PC-3 (cell line): Measurements from ENCODE around the gene UBE4A. TPM values are rescaled to one million over a fixed set of nuclear protein-coding genes. Genes with fewer than 3 reads are reported as not detected.
A peak's percentile ranks its signal among the peaks of the same experiment; 100 is the strongest.

Experiments
- ATAC-seq: fragments of 200-7000 bp; cut with Tn5 transposase; 2 replicates; pipeline ENCODE4 v1.9.1; 2020; ENCODE audit warnings: mild to moderate bottlenecking, moderate library complexity
- BruUV-seq: library from RNA; stranded (reverse); fragments of 400-500 nt; replicated peaks from 2 replicates; lab custom pipeline; 2021; lab: Mats Ljungman, UMichigan
- CTCF ChIA-PET: fragments of 300-600 bp; sonication (Branson Sonifier 250); formaldehyde crosslinking; loops from one replicate; lab custom pipeline; 2022; ENCODE audit warnings: antibody characterized with exemption; lab: Charles Lee
- POLR2A ChIA-PET: fragments of 300-600 bp; sonication (Branson Sonifier 250); formaldehyde crosslinking; loops from one replicate; lab custom pipeline; 2022; ENCODE audit warnings: antibody characterized with exemption; ENCODE audit not compliant: unreplicated experiment; lab: Charles Lee
- DNase-seq: peaks from one replicate; pipeline ENCODE4 v3.0.0-alpha.2; 2015
- H2AFZ ChIP-seq: fragments of 300-600 bp; sonication (generic); 2 replicates; pipeline ENCODE4 v1.6.0; 2016; ENCODE audit warnings: antibody characterized with exemption, low read length
- H3F3A ChIP-seq: fragments of 300-600 bp; sonication (generic); one replicate; pipeline ENCODE4 v1.6.0; 2017; ENCODE audit warnings: antibody characterized with exemption, low read length, control low read depth, mild to moderate bottlenecking; ENCODE audit not compliant: unreplicated experiment
- H3K27ac ChIP-seq: fragments of 300-600 bp; sonication (generic); 2 replicates; pipeline ENCODE4 v1.5.1; 2016; ENCODE audit warnings: mild to moderate bottlenecking, low read length
- H3K27me3 ChIP-seq: fragments of 300-600 bp; sonication (generic); 2 replicates; pipeline ENCODE4 v1.6.1; 2016; ENCODE audit warnings: low read length, mixed read lengths
- H3K36me3 ChIP-seq: fragments of 300-600 bp; sonication (generic); 2 replicates; pipeline ENCODE4 v1.6.1; 2016; ENCODE audit warnings: low read depth, mixed run types, low read length, mixed read lengths
- H3K4me1 ChIP-seq: fragments of 300-600 bp; sonication (generic); 2 replicates; pipeline ENCODE4 v1.5.1; 2016; ENCODE audit warnings: low read length; ENCODE audit not compliant: insufficient read depth
- H3K4me2 ChIP-seq: fragments of 300-600 bp; sonication (generic); 2 replicates; pipeline ENCODE4 v1.6.0; 2016; ENCODE audit warnings: low read length
- H3K4me3 ChIP-seq: fragments of 300-600 bp; sonication (generic); 2 replicates; pipeline ENCODE4 v1.5.1; 2016; ENCODE audit warnings: mild to moderate bottlenecking, low read length, mixed read lengths
- H3K79me2 ChIP-seq: fragments of 300-600 bp; sonication (generic); 2 replicates; pipeline ENCODE4 v1.6.1; 2017; ENCODE audit warnings: low read length, mixed read lengths
- H3K9ac ChIP-seq: fragments of 300-600 bp; sonication (generic); 2 replicates; pipeline ENCODE4 v1.6.0; 2016; ENCODE audit warnings: mild to moderate bottlenecking, low read length
- H3K9me2 ChIP-seq: fragments of 300-600 bp; sonication (generic); replicated peaks from 2 replicates; pipeline ENCODE4 v1.6.1; 2016; ENCODE audit warnings: mixed run types, low read length, mixed read lengths
- H3K9me3 ChIP-seq: fragments of 300-600 bp; sonication (generic); 2 replicates; pipeline ENCODE4 v1.6.1; 2016; ENCODE audit warnings: low read length, mixed read lengths
- H4K20me1 ChIP-seq: fragments of 300-600 bp; sonication (generic); 2 replicates; pipeline ENCODE4 v1.6.1; 2016; ENCODE audit warnings: low read length, mixed read lengths
- CTCF ChIP-seq: fragments of 300-600 bp; sonication (generic); conservative IDR thresholded peaks from 2 replicates; pipeline ENCODE4 v1.5.1; 2017; ENCODE audit warnings: antibody characterized with exemption, low read depth, mild to moderate bottlenecking, low read length
- EZH2 ChIP-seq: fragments of 300-600 bp; sonication (generic); IDR thresholded peaks from one replicate; pipeline ENCODE4 v1.6.1; 2017; ENCODE audit warnings: antibody characterized with exemption, mild to moderate bottlenecking, low read length; ENCODE audit not compliant: unreplicated experiment
- EZH2phosphoT487 ChIP-seq: fragments of 300-600 bp; sonication (generic); IDR thresholded peaks from 2 replicates; pipeline ENCODE4 v1.6.1; 2018; ENCODE audit warnings: mild to moderate bottlenecking, antibody characterized with exemption, low read length, borderline replicate concordance
- intact Hi-C: fragments of 100-400 bp; cut with micrococcal nuclease; formaldehyde crosslinking; loops from 2 replicates; pipeline ENCODE4 v1.9.0; 2023
- total RNA-seq: library from RNA; depleted of rRNA; stranded (reverse); fragments of >200 nt; gene quantifications from 2 replicates; pipeline ENCODE4 v1.2.3, GENCODE V29; 2014

The UBE4A gene
- total RNA-seq, 1 experiment from 2014 or later = 56.4 TPM

GRCh38 chr11:118353084-118353710, 6.2 kb upstream of the UBE4A start:
- H4K20me1 ChIP-seq = no peaks in the 10 kb centered on the region
- ChIA-PET CTCF (interaction anchor here (1.3 kb wide), 1 partner anchor 57 kb away, joined by 4 read pairs; no protein-coding TSS in a partner anchor), POLR2A (no interaction called here)
- no TSS peak for BruUV-seq
- no peaks in the 10 kb centered on the region for H3K36me3 ChIP-seq
- no peaks in the 10 kb centered on the region for H3K9me3 ChIP-seq
- no peaks in the 10 kb centered on the region for H3K79me2 ChIP-seq
- no peaks in the 10 kb centered on the region for H3F3A ChIP-seq
- H3K4me3 ChIP-seq = no peak overlapping the region
- H3K4me1 ChIP-seq = no peaks in the 10 kb centered on the region
- H3K9me2 ChIP-seq = no peaks in the 10 kb centered on the region
- ATAC-seq = no peak
- H3K9ac ChIP-seq = no peak overlapping the region
- H3K27me3 ChIP-seq = peaks cover 24% of the 10 kb centered on the region; the same call in 1 of the 2 replicates
- no peak for TF ChIP-seq EZH2
- TF ChIP-seq CTCF = peak; percentile 86
- TF ChIP-seq EZH2phosphoT487 = no peak
- no peak overlapping the region for H3K27ac ChIP-seq
- intact Hi-C loops = loop anchor here (1.0 to 2.0 kb wide), 3 partner anchors 58 to 208 kb away; no protein-coding TSS in a partner anchor
- no peak overlapping the region for H2AFZ ChIP-seq
- DNase-seq = peak; percentile 67
- no peak overlapping the region for H3K4me2 ChIP-seq

DNA sequence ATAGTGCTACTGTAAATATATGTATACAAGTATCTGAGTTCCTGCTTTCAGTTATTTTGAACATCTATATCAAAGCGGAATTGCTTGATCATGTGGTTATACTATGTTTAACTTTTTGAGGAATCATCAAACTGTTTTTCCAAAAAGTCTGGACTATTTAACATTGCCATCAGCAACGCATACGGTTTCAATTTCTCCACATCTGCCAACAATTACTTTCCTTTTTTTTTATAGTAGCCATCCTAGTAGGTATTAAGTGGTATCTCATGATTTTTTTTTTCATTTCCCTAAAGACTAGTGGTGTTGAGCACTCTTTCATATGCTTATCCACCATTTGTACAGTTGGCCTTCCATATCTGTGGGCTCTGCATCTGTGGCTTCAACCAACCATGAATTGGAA, 1.3 kb upstream of the UBE4A start:
- Histone ChIP-seq H3K27me3 (no peaks in the 10 kb centered on the region), H3K4me3 (no peak overlapping the region), H3K36me3 (no peaks in the 10 kb centered on the region), H2AFZ (no peak overlapping the region), H3F3A (no peaks in the 10 kb centered on the region), H3K9me3 (no peaks in the 10 kb centered on the region), H4K20me1 (no peaks in the 10 kb centered on the region), H3K4me1 (peaks cover 4% of the 10 kb centered on the region), H3K27ac (no peak overlapping the region), H3K79me2 (peaks cover 36% of the 10 kb centered on the region), H3K9me2 (no peaks in the 10 kb centered on the region), H3K4me2 (no peak overlapping the region), H3K9ac (no peak overlapping the region)
- ChIA-PET CTCF (no interaction called here), POLR2A (no interaction called here)
- ATAC-seq = no peak
- no TSS peak for BruUV-seq
- intact Hi-C loops = no loop called here
- TF ChIP-seq EZH2phosphoT487 (no peak), CTCF (no peak), EZH2 (no peak)
- DNase-seq = no peak

DNA sequence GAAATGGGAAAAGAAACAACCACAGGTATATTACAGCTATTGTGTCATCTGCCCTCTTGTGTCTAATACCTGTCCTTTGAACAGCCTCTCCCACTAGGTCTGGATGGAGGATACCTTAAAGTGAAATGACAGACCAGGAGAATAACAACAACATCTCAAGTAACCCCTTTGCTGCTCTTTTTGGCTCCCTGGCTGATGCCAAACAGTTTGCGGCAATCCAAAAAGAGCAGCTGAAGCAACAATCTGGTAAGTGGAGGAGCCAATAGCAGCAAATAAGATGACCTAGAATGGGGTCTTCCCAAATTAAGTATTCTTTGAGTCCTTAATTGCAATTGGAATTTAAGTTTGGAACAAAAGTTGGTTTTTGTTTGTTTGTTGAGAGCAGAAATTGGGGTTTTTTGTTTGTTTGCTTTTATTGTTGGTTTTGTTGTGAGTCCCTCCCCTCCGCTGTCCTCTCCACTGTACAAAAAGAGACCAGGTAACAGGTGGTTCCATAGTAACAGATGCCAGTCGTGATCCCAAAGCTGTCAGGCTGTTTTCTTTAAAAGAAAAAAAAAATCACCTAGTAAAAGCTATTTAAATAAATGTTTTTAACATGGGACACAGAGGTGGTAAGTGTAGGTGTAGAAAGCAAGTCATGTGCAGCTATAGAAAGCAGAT, 5.7 kb downstream of the UBE4A start:
- ChIA-PET CTCF (interaction anchor here (0.5 kb wide), 1 partner anchor 166 kb away, joined by 4 read pairs; no protein-coding TSS in a partner anchor), POLR2A (no interaction called here)
- intact Hi-C loops = no loop called here
- Histone ChIP-seq H3K27ac (no peak overlapping the region), H3K79me2 (peaks cover 41% of the 10 kb centered on the region), H3K9me2 (no peaks in the 10 kb centered on the region), H3K27me3 (no peaks in the 10 kb centered on the region), H3K36me3 (peaks cover 43% of the 10 kb centered on the region), H3K4me1 (peaks cover 4% of the 10 kb centered on the region), H3K4me3 (no peak overlapping the region), H4K20me1 (no peaks in the 10 kb centered on the region), H3K9ac (no peak overlapping the region), H3K4me2 (no peak overlapping the region), H3F3A (no peaks in the 10 kb centered on the region), H3K9me3 (no peaks in the 10 kb centered on the region), H2AFZ (no peak overlapping the region)
- TF ChIP-seq EZH2 (no peak), CTCF (no peak), EZH2phosphoT487 (no peak)
- ATAC-seq (no peak), DNase-seq (no peak)
- BruUV-seq = no TSS peak
